Sciatic nerve (tissue), 2 donors: Measurements from ENCODE around the gene TSPAN5. TPM values are rescaled to one million over a fixed set of nuclear protein-coding genes. Genes with fewer than 3 reads are reported as not detected.

ENCODE experiments used
- ATAC-seq: fragments of 200-7000 bp; cut with Tn5 transposase; one replicate; pipeline ENCODE4 v1.9.1; 2020; ENCODE audit warnings: mild to moderate bottlenecking, moderate library complexity
- DNase-seq: peaks from one replicate; pipeline ENCODE4 v3.0.0-alpha.2; 2020; ENCODE audit warnings: low spot score
- intact Hi-C: fragments of 100-400 bp; cut with DNase I; formaldehyde crosslinking; loops from one replicate; pipeline ENCODE4 v1.14.2; 2022
- total RNA-seq: library from RNA; stranded (reverse); fragmentation: NEBNext Ultra II Directional; extraction: Animal tissue kit (Norgen Biotek cat#: 25700); gene quantifications from one replicate; pipeline ENCODE4 v1.2.1, GENCODE V29; 2021
- donor health status: DM: no; HTN: no; CAD: no.
- donor health status: DM: no; HTN: no; CAD: no.

The TSPAN5 gene
- total RNA-seq, 1 donor from 2014 or later, result 19.1 TPM

DNA sequence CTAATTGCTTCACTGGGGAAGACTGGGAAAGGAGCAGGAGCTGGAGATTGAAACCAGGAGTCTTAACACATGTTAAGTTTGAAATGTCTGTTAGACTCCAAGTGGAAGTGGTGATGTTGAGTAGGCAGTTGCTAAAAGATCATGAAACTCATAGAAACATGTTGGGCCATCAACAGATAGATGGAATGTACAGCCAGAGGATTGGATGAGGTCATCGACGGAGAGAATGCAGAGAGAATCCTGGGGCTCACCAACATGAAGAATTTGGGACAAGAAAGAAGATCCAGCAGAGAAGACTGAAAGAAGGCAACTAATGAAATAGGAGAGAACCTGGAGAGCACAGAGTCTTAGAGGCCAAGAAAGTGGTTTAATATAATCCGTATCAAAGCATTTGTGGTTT lies 19.4 kb upstream of the TSPAN5 start:
- ATAC-seq, result no peak
- DNase-seq, result no peak

DNA sequence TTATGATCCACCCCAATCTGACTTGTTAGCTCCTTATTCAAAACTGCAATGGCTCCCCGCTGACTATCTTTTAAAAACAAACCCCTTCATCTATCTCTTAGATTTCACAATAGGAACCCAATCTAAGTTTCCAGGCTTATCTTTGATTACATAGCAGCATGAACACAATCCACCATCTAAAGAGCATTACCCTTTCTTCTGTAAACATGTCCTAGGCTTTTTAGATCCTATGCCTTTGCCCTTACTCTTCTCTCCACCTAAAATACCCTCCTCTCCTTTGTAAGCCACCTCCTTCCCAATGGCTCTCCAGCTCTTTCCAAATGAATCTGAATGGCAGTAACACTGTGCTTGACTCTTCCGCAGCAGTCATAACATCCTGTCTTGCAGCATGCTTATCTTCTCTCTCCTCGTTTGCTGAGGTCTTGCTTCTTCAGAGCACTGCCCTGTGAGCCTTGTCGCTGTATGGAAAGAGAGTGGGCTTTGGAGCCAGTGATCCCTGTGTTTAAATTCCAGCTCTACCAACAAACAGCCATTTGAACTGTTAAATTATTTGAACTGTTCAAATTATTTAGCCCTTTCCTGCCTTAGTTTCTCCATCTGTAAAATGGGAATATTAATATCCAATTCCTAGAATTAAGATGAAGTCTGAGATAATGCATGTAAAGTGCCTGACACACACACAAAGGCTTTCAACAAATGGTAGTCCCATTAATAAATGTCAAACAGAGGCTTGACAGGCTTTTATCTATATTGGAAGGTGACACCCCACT lies 16.2 kb upstream of the TSPAN5 start:
- ATAC-seq, result no peak
- DNase-seq, result no peak
- intact Hi-C loops, result no loop called here

More for the DNA sequence above, 19.4 kb upstream of the TSPAN5 start:
- intact Hi-C loops, result no loop called here

DNA sequence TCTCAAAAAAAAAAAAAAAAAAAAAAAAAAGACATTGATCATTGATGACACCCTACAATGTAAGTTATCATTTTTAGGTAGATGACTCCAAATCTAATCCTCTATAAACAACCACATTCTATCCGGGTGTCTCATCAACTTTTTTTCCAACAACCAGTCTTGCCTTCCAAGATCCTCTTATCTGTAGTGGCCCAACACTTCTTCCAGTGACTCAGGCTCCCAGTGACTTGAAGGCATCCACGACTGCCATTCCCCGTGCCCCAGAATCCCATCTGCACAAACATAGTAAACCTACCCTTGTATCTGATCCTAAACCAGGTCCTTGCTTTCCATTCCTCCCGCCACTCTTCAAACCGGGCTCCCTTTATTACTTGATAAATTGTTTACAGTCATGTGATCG lies 15.6 kb upstream of the TSPAN5 start:
- ATAC-seq, result no peak
- intact Hi-C loops, result no loop called here

DNA sequence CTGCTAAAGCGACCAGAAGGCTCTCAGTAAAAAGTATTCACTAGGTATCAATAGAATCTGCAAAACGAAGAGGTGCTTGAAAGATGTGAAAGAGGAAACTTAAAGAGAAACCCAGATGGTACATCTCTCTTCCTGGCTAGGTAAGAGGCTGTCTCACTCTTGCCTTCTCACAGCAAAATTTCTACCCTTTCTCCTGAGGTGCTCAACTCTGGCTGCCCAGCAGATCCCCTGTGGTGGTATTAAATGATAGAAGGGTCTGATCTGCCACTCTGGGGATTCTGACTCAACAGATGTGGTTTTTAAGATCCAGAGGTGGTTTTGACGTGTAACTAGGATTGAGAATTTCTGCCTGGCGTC lies 14.9 kb upstream of the TSPAN5 start:
- intact Hi-C loops, result no loop called here
- ATAC-seq (no peak), DNase-seq (no peak)

More for the DNA sequence above, 15.6 kb upstream of the TSPAN5 start:
- DNase-seq, result no peak

DNA sequence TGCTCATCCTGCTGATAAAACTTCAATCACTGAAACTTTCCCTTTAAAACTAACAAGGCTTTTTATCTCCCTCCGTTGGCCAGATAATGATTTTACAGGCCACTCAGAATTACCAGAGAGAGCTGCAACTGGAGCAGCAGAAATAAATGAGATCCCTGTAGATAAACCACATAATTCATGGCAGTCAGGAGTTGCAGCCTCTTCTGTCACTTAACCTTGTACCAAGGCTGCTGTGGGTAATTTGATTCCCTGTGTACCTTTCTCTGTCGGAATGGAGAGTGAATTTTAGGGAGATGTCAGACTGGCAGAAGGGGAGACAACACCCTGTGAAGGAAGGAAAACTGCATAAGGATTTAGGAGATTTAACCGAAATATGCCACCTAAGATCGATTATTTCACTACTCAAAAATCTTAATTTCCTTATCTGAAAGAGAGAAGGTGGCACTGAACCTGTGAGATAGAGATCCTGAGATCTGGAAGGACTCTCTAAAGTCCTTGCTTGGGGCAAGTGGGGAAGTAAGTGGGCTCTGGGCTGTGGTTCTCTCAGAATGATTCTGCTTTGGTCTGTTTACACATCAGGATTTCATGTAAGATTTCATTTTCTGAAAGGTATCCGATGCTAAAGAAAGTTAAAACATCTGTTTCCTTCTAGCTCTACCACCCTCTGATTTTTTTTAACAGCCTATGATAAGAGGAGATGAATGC lies 14.3 kb upstream of the TSPAN5 start:
- ATAC-seq (no peak), DNase-seq (no peak)
- intact Hi-C loops, result no loop called here

DNA sequence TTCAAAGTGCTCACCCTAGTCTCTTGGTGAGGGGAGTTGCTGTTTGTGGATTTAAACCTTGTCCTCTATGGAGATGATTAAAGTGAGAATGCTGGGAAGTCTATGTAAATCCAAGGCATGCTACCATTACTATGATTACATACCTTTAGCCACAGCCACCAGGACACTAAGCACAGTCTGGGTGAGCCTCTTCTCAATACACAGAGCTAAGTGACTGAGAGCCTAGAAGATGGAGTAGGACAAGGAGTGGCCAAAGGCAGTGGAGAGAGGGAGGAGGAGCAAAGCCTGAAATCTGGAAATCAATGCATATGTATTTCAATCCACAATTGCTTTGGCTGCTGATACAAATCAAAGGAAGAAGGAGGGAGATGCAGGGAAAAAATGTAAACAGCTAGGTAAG lies 12.7 kb upstream of the TSPAN5 start:
- intact Hi-C loops, result no loop called here
- no peak for DNase-seq
- no peak for ATAC-seq

DNA sequence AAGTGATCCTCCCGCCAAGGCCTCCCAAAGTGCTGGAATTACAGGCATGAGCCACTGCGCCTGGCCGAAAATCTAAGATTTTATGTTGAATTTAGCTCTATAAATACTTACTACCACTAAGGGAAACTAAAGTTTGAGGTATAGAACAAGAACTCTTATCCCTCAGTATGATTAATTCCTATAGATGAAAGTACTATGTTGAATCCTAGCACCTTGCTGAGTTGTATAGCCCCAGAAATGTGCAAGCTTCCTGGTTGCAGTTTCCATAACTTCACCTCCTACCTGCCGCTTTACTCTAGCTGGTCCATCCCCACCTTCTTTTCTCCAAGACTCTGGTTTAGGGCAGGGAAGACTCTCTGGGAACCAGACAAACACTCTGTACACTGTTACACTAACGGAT lies 11.8 kb upstream of the TSPAN5 start:
- ATAC-seq (no peak), DNase-seq (no peak)
- intact Hi-C loops, result no loop called here

DNA sequence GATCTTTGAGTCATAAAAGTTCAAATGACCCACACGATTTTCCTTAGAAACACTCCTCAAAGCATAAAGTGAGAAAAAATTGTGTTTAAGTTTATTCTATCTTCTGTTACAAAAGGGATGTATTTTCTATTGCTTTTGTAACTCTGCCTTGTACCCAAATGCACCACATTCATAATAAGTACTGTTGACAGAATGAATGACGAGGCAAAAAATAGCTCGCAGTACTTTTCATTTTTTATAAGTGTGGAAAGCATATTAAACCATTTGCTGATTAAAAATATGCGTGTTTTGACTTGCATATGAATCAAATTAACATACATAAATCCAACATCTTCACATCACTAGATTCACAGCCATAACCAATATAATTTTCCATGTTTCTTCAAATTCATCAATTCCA lies 11.2 kb upstream of the TSPAN5 start:
- no peak for DNase-seq
- no peak for ATAC-seq
- intact Hi-C loops, result loop anchor here (10.0 kb wide), 1 partner anchor 205 kb away; no protein-coding TSS in a partner anchor

DNA sequence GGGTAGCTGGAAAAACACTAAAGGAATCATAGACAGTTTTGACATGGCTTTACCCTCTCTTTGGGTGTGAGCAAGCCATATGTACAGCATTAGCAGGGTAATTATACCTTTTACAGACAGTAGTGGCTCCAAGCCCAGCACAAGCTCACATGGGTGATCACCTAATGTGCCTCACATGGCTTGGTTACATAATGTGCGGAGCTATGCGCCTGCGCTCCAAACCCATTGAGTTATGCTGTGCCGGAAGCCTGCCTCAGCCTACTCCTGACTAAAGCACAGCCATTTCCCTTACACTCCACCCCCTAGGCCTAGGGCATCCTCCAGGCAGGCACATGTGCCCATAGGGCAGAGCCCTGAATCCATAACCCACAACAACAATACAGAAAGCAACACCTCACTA lies 6.5 kb upstream of the TSPAN5 start:
- DNase-seq (no peak), ATAC-seq (no peak)
- intact Hi-C loops, result loop anchor here (10.0 kb wide), 1 partner anchor 200 kb away; no protein-coding TSS in a partner anchor

DNA sequence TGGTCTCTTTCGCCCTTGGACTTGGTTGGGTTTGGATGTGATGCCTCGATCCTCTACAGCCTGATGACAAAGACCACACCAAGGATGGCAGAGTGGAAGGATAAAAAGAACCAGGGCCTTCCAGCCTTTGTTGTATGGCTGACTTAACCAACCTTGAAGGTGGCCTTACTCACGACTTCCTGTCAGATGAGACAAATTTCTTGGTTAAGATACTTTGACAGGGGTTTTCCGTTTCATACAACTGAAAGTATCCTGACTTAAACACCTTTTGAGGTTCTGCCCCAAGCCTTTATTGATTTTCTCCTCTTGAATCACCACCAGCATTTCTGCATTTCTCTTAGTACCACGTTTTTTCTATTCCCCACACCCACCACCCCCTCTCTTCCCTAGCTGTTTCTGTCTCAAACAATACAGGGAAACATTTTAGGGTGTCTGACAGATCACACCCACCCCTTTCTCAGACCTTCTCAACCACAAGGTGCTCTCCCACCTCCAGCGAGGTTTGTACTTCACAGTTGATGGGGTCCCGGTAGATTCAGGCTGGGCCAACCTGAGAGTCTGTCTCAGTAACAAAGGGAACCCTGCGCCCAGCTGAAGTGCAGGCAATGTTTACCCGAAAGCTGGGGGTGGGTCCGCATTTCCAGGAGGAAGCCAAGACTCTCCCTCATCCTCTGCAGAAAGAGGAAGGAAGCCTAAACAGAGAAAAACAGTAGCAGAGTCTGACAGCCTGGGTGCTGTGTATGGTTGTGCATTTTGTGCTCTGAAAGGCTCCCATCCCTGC lies 5.0 kb upstream of the TSPAN5 start:
- intact Hi-C loops, result loop anchor here (10.0 kb wide), 1 partner anchor 199 kb away; no protein-coding TSS in a partner anchor
- ATAC-seq (peak; percentile 31), DNase-seq (no peak)

DNA sequence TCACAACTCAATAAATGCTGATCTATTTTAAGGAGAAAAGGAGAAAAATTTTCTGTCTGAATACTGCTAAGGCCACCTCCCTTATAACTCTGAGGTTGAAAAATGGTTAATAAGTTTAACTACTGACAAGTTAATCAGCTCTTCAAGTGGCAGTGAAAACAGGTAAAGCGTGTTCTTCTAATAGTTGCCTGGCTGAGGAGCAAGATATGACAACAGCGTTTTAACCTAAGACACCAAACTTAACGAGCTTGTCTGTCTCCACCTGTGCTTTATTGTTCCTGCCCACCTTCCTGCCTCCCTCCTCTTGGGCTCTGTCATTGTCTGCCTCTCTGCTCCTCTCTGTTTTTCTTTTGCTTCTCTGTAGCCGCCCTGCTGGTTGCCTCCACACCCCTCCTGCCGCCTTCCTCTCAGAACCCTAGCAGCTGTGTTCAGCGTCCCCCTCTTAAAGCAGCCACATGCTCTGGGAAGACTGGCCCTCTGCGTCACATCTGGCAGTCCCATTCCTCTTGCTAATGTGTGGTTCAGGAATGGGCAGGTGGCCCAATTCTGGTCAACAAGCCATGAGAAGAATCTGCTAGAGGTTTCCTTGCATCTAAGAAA lies 4.3 kb upstream of the TSPAN5 start:
- ATAC-seq, result no peak
- no peak for DNase-seq
- intact Hi-C loops, result loop anchor here (10.0 kb wide), 1 partner anchor 198 kb away; no protein-coding TSS in a partner anchor

DNA sequence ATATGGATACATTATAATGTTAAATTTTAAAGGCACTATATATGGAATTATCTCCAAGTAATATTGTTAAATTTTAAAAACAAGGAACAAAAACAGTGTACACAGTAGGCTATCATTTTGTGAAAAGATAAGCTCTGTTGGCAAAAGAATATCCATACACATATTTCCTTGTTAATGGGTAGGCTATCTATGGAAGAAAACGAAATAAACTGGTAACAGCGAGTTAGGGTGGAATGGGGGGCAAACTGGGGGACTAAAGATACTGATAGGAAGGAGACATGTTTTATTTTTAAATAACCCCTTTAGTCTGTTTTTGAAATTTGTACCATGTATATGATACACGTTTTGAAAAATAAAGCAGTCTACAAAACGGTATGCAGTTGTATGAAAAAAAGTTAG lies 3.6 kb upstream of the TSPAN5 start:
- ATAC-seq, result no peak
- no peak for DNase-seq
- intact Hi-C loops, result loop anchor here (10.0 kb wide), 1 partner anchor 197 kb away; no protein-coding TSS in a partner anchor

DNA sequence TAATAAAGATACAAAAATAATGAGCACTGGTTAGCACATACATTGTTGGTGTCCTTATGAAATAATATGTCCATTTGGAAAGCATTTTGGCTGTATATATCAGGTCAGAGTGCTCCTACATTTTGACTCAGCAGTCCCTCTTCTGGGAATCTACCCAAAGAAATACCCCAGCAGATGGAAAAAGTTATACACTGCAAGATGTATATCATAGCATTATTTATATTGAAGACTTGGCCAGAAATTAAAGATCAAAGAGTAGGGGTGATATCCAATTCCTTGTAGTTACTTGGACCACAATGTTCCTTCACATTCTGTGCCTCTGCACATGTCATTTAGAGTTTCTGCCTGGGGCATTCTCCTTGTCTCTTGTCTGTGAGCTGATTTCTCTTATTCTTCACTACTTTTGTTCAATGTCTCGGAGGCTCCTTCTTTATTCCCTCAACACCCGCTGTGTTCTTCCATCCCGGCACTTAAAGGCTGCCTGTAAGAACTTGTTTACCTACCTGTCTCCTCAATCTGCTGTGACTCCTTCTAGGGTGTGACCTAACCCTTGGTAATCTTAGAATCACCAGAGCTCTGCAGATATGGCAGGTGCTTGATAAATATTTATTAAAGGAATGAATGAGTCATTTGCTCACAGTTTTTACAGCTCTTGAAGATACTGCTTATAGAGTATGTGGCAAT lies 3.1 kb upstream of the TSPAN5 start:
- ATAC-seq (no peak), DNase-seq (no peak)

DNA sequence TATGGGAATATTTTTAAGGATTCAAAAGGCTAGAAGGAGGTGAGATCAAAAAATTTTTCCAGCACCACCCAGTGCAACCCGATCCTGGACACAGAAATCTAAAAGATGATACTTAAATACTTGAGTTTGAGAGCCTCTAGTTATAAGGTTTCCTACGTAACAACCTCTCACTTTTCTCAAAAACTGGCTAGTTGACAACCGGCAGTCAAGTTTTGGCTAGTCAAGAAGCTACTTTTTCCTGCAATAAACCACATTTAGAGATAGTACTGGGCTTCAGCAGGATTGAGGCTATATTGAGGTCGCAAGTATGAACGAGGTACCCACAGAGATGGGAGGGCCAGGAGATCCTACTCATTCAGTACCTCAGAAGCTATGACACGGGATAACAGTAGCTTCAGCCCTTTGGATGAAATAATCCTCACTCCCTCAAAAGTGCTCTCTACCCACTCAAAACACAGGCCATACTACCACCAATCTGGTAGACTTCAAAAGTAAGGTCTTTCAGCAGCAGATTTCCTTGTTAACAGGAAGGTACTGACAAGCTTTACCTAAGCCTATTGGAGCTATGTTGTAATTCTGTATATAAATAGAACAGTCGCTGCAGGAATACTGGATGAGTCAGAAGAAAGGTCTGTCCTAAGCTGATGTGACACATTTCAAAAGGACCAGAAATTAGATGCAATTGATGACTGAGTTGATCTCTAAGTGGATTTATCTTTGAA lies 1.5 kb upstream of the TSPAN5 start:
- DNase-seq (no peak), ATAC-seq (no peak)
- intact Hi-C loops, result loop anchor here (10.0 kb wide), 1 partner anchor 195 kb away; no protein-coding TSS in a partner anchor

More for the DNA sequence above, 3.1 kb upstream of the TSPAN5 start:
- intact Hi-C loops, result loop anchor here (10.0 kb wide), 1 partner anchor 197 kb away; no protein-coding TSS in a partner anchor

DNA sequence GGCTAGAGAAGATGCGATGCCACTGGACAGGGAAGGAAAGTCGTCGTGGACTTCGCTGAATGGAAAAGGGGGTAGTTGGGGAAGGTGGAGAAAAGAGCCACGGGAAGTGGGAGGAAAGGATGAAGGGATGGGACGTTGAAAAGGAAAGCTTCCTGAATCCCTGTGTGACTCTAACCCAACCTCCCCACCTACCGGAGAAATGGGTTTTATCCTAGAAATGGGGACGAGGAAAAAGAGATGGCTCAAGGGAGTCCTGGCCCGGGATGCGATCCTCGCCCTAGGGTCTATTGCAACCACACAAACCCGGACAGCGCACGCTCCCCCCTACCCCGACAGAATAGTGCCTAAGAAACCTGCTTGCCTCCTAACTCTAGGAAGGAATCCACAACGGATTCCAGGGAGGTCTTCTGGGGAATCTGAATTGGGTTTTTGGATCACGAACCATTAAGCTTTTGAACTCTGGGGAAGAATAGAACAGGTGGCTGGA lies 738 bp upstream of the TSPAN5 start:
- intact Hi-C loops, result no loop called here
- ATAC-seq (peak; percentile 46), DNase-seq (no peak)

DNA sequence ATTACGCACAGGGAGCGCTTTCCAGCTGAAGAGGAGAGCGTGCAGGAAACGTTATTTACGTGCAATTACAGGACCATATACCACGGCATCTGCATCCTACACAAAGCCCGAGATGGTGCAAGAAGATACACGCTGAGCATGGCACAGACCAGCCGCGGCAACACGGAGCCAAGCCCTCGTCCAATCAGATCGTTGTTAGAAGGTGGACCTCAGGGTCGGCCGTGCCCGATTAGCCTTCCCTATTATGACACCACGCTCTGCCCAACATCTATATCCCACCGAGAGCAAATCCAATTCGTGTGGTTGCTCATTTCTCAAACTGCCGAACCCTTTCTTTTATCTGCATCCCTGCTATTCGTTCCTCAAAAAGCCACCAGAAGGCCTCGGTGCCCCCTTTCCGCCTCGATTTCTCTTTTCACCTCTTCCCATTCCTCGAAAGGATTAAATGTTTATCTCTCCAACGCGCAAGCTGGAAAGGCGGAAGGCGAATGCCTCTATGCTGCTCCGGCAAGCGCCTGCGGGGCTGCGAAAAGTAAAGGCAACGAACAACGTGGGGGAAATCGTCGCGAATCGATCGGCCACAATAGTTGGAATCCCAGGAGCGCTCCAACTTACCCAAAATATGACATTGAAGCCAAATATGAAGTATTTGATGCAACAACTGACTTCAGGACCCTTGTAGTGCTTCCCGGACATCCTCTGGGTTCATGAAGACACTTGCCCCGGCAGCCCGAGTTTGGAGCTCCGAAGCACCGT lies 702 bp downstream of the TSPAN5 start:
- DNase-seq (peak; percentile 65), ATAC-seq (peak; percentile 25)
- intact Hi-C loops, result loop anchor here (1.0 kb wide), 1 partner anchor 14 kb away; no protein-coding TSS in a partner anchor

DNA sequence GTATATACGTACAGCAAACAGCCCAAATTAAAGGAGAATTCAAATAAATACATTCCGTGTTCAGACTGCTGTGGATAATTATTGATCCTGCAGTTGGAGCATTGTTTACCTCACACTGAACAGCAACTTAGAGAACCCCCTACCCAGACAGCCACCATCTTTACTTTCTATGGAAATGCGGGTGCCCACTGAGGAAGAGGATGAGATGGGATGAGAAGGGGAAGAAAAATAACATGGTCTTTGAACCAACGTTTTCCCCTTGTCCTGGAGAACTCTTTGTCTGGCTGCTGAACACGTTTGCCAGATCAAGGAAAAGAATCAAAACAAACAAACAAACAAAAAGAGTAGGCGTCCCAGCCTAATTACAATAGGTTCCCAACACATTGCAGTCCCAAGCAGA lies 1.5 kb downstream of the TSPAN5 start:
- no peak for DNase-seq
- no peak for ATAC-seq
- intact Hi-C loops, result no loop called here
